SIG-M5 treated with dmso at 0.1 percent for 504 hours (cell line): ENCODE measurements around the gene CHD1L.
"Not testable (repeated sequence)": the region's sequence is repeated elsewhere in the genome, so short reads cannot be mapped to it uniquely, and the experiment has no call there.

Experiments used
- DNase-seq: peaks from one replicate; lab custom pipeline; 2025; ENCODE audit not compliant: unreplicated experiment; lab: John Stamatoyannopoulos, UW

Gene CHD1L

GRCh38 chr1:147242449-147243227, at the start of gene CHD1L:
CHD1L (plus strand) TSS chr1:147242684; CDS start chr1:147242704, 20 bp downstream.
- DNase-seq, result peak; percentile 98

- DNase-seq, result not testable (repeated sequence)
Observed at GRCh38 chr1:147197324-147197723, 45.2 kb upstream of the CHD1L start.

GRCh38 chr1:147201276-147201675, 41.2 kb upstream of the CHD1L start:
- no peak for DNase-seq

- no peak for DNase-seq
Observed at GRCh38 chr1:147201786-147202185, 40.7 kb upstream of the CHD1L start.

- DNase-seq, result no peak
Observed at GRCh38 chr1:147202576-147202975, 39.9 kb upstream of the CHD1L start.

- peak; percentile 75 for DNase-seq
Observed at GRCh38 chr1:147204080-147204479, 38.4 kb upstream of the CHD1L start.

GRCh38 chr1:147207192-147207591, 35.3 kb upstream of the CHD1L start:
- no peak for DNase-seq

- DNase-seq, result no peak
Observed at GRCh38 chr1:147208619-147209018, 33.9 kb upstream of the CHD1L start.

GRCh38 chr1:147209825-147210821, 32.4 kb upstream of the CHD1L start:
- DNase-seq, result no peak

- DNase-seq, result no peak
Observed at GRCh38 chr1:147210987-147211386, 31.5 kb upstream of the CHD1L start.

GRCh38 chr1:147211577-147211976, 30.9 kb upstream of the CHD1L start:
- no peak for DNase-seq

GRCh38 chr1:147213271-147213670, 29.2 kb upstream of the CHD1L start:
- DNase-seq, result no peak

- DNase-seq, result no peak
Observed at GRCh38 chr1:147214325-147214724, 28.2 kb upstream of the CHD1L start.

- no peak for DNase-seq
Observed at GRCh38 chr1:147214842-147215539, 27.5 kb upstream of the CHD1L start.

GRCh38 chr1:147215540-147215916, 27.0 kb upstream of the CHD1L start:
- DNase-seq, result no peak

- DNase-seq, result no peak
Observed at GRCh38 chr1:147216124-147216523, 26.4 kb upstream of the CHD1L start.

- DNase-seq, result no peak
Observed at GRCh38 chr1:147217141-147217540, 25.3 kb upstream of the CHD1L start.

- no peak for DNase-seq
Observed at GRCh38 chr1:147218606-147219005, 23.9 kb upstream of the CHD1L start.

GRCh38 chr1:147223740-147224615, 18.5 kb upstream of the CHD1L start:
- DNase-seq, result no peak

- DNase-seq, result peak; percentile 56
Observed at GRCh38 chr1:147225193-147225730, 17.2 kb upstream of the CHD1L start, which contains the start of gene FMO5. FMO5 (minus strand) TSS chr1:147225339; CDS start chr1:147225029, 310 bp downstream.
